ENCODE results near the gene LRRN2. TPM values are rescaled to one million over a fixed set of nuclear protein-coding genes. Genes with fewer than 3 reads are reported as not detected.

The LRRN2 gene
- total and polyA plus RNA-seq, 2 donors (not counting 3 experiments of a cell fraction or from before 2014, with no cell fraction given), result not detected

DNA sequence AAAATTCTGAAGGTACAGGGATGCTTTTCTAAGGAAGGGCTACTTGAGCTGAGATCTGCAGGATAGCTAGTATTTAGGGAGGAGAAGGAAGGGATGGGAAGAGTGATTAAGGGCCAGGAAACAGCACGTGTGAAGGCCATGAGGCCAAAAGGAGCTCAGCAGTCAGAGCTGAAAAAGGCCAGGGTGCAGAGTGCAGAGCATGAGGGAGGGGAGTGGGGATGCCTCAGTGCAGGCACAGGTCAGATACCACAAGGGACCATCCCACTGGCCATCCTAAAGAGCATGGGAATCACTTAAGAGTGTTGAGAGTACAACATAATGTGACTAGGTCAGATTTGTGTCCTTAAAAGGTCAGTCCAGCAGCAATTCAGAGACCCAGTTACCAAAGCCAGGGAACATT, 16.0 kb downstream of the LRRN2 start:
- H3K79me2 ChIP-seq (ENCODE audit: control insufficient read depth, insufficient read depth, low read length), result no peaks in the 10 kb centered on the region
- no peak overlapping the region for H2AFZ ChIP-seq (ENCODE audit: low read depth, low read length)
- FAIRE-seq (no peak), DNase-seq (ENCODE audit: low read depth, low spot score) (no peak)
- H4K20me1 ChIP-seq (replicated peaks; ENCODE audit: control insufficient read depth, extremely low read depth, insufficient read depth, low read length), result no peaks in the 10 kb centered on the region
- no peak overlapping the region for H3K9ac ChIP-seq (replicated peaks; ENCODE audit: extremely low read depth, insufficient read depth, low read length)
- CTCF ChIA-PET, result no interaction called here
- H3K9me3 ChIP-seq (replicated peaks; ENCODE audit: control insufficient read depth, insufficient read depth, low read length), result no peaks in the 10 kb centered on the region
- no peak overlapping the region for H3K27ac ChIP-seq (ENCODE audit: insufficient read depth, low read depth, low read length)
- H3K4me1 ChIP-seq (ENCODE audit: control insufficient read depth, extremely low read depth, insufficient read depth, low read length), result no peaks in the 10 kb centered on the region
- H3K36me3 ChIP-seq (ENCODE audit: control insufficient read depth in 2 of 2, extremely low read depth in 1 of 2, insufficient read depth in 2 of 2, low read length in 2 of 2), result no peaks in the 10 kb centered on the region
- intact Hi-C loops (cut with micrococcal nuclease) (no loop called here), dilution Hi-C loops (cut with MboI; ENCODE audit: extremely low pct_ligation_motif_present, low sequenced_read_pairs) (no loop called here)
- peaks cover 2 to 3% of the 10 kb centered on the region in 2 experiments for H3K27me3 ChIP-seq (ENCODE audit: control insufficient read depth in 2 of 2, insufficient read depth in 2 of 2, low read length in 2 of 2)
- H3K9me1 ChIP-seq (replicated peaks; ENCODE audit: control insufficient read depth, extremely low read depth, insufficient read depth, low read length), result no peaks in the 10 kb centered on the region
- no TSS peak for BruUV-seq (replicated peaks)
- POLR2A ChIA-PET, result no interaction called here
- no peak overlapping the region for H3K4me2 ChIP-seq (ENCODE audit: insufficient read depth, low read length)
- TF ChIP-seq EZH2 (IDR thresholded peaks at IDR 0.05; ENCODE audit: borderline replicate concordance, low read depth, low read length, severe bottlenecking) (no peak), JUN (IDR thresholded peaks at IDR 0.05; ENCODE audit: borderline replicate concordance, insufficient read depth, insufficient read length, low read depth) (no peak), FOS (IDR thresholded peaks at IDR 0.05; ENCODE audit: borderline replicate concordance, insufficient read depth, low read length) (no peak), POLR2A (IDR thresholded peaks at IDR 0.05; ENCODE audit: low read depth, low read length) (no peak), POLR2AphosphoS5 (IDR thresholded peaks at IDR 0.05; ENCODE audit: insufficient read depth, low read depth, low read length) (no peak), MYC (IDR thresholded peaks at IDR 0.05; ENCODE audit: low read depth, low read length) (no peak), GATA2 (IDR thresholded peaks at IDR 0.05; ENCODE audit: insufficient read depth, insufficient read length, low read depth, low read length) (no peak)
- TF ChIP-seq, protein P1, sequence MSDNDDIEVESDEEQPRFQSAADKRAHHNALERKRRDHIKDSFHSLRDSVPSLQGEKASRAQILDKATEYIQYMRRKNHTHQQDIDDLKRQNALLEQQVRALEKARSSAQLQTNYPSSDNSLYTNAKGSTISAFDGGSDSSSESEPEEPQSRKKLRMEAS (IDR thresholded peaks at IDR 0.05; ENCODE audit: insufficient read depth, insufficient read length), result no peak
- TF ChIP-seq, protein P2, sequence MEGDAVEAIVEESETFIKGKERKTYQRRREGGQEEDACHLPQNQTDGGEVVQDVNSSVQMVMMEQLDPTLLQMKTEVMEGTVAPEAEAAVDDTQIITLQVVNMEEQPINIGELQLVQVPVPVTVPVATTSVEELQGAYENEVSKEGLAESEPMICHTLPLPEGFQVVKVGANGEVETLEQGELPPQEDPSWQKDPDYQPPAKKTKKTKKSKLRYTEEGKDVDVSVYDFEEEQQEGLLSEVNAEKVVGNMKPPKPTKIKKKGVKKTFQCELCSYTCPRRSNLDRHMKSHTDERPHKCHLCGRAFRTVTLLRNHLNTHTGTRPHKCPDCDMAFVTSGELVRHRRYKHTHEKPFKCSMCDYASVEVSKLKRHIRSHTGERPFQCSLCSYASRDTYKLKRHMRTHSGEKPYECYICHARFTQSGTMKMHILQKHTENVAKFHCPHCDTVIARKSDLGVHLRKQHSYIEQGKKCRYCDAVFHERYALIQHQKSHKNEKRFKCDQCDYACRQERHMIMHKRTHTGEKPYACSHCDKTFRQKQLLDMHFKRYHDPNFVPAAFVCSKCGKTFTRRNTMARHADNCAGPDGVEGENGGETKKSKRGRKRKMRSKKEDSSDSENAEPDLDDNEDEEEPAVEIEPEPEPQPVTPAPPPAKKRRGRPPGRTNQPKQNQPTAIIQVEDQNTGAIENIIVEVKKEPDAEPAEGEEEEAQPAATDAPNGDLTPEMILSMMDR (IDR thresholded peaks at IDR 0.05; ENCODE audit: extremely low read depth in 1 of 2, insufficient read depth in 1 of 2, low read depth in 1 of 2, low read length in 2 of 2), result no peak
- H3K4me3 ChIP-seq (replicated peaks in 1 of 3; ENCODE audit: insufficient read depth in 1 of 3, low read depth in 1 of 3, low read length in 3 of 3), result no peak overlapping the region
